ENCODE data around the gene APBA1.
"Not testable (repeated sequence)": the region's sequence is repeated elsewhere in the genome, so short reads cannot be mapped to it uniquely, and the experiment has no call there.

APBA1 gene

DNA sequence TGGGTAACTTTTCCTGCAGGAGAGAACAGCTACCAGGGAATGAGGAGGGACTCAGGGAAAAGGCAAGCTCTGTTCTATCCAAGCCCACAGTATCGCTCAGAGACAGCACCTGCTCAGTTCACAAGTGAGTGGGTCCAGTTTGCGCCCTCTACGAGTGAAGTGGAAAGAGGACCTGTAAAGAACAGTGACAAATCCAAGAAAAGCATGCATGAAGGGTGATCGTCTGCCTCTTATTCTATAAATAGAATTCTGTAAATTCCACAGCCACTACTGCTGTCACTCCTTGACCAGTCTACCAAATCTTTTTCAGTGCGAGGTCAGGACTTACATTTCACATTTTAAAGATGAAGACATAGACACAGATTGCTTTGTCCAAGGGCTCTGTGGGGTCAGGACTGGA, 229.7 kb downstream of the APBA1 start:
- TF ChIP-seq CTCF (IDR thresholded peaks at IDR 0.05; ENCODE audit: low read depth, low read length, poor library complexity, severe bottlenecking) (no peak), EZH2phosphoT487 (IDR thresholded peaks at IDR 0.05; ENCODE audit: borderline replicate concordance, low read length) (no peak)
- H3K36me3 ChIP-seq (ENCODE audit: control insufficient read depth, low read length): no peaks in the 10 kb centered on the region

DNA sequence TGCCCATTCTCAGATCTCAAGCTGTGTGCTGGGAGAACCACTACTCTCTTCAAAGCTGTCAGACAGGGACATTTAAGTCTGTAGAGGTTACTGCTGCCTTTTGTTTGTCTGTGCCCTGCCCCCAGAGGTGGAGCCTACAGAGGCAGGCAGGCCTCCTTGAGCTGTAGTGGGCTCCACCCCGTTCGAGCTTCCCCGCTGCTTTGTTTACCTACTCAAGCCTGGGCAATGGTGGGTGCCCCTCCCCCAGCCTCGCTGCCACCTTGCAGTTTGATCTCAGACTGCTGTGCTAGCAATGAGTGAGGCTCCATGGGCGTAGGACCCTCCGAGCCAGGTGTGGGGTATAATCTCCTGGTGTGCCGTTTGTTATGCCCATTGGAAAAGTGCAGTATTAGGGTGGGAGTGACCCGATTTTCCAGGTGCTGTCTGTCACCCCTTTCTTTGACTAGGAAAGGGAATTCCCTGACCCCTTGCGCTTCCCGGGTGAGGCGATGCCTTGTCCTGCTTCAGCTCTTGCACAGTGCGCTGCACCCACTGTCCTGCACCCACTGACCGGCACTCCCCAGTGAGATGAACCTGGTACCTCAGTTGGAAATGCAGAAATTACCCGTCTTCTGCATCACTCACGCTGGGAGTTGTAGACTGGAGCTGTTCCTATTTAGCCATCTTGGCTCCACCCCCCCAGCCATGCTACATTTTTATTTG, 231.8 kb downstream of the APBA1 start:
- not testable (repeated sequence) for H3K4me3 ChIP-seq (ENCODE audit: low read length); H4K20me1 ChIP-seq (ENCODE audit: control insufficient read depth, insufficient read depth, low read depth, low read length)

More for the DNA sequence above, 229.7 kb downstream of the APBA1 start:
- Histone ChIP-seq H3K27ac (ENCODE audit: low read depth, low read length) (no peak overlapping the region), H3K4me1 (ENCODE audit: control insufficient read depth, low read length) (no peaks in the 10 kb centered on the region), H3F3A (ENCODE audit: control insufficient read depth, insufficient read depth) (no peaks in the 10 kb centered on the region), H3K27me3 (ENCODE audit: control insufficient read depth, low read length) (no peaks in the 10 kb centered on the region), H3K79me2 (ENCODE audit: control insufficient read depth, low read length) (no peaks in the 10 kb centered on the region), H3K9me2 (replicated peaks; ENCODE audit: control insufficient read depth, low read length) (no peaks in the 10 kb centered on the region), H3K9me3 (ENCODE audit: control insufficient read depth, insufficient read depth, low read length) (no peaks in the 10 kb centered on the region), H4K20me1 (ENCODE audit: control insufficient read depth, insufficient read depth, low read depth, low read length) (no peaks in the 10 kb centered on the region), H3K4me3 (ENCODE audit: low read length) (no peak overlapping the region), H3K4me2 (ENCODE audit: low read length) (no peak overlapping the region)

DNA sequence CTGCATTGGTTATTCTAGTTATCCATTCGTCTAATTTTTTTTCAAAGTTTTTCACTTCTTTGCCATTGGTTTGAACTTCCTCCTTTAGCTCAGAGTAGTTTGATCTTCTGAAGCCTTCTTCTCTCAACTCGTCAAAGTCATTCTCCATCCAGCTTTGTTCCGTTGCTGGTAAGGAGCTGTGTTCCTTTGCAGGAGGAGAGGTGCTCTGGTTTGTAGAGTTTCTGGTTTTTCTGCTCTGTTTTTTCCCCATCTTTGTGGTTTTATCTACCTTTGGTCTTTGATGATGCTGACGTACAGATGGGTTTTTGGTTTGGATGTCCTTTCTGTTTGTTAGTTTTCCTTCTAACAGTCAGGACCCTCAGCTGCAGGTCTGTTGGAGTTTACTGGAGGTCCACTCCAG, 232.5 kb downstream of the APBA1 start:
- H3K4me2 ChIP-seq (ENCODE audit: low read length); H4K20me1 ChIP-seq (ENCODE audit: control insufficient read depth, insufficient read depth, low read depth, low read length); H3K27ac ChIP-seq (ENCODE audit: low read depth, low read length); H3F3A ChIP-seq (ENCODE audit: control insufficient read depth, insufficient read depth); H3K79me2 ChIP-seq (ENCODE audit: control insufficient read depth, low read length); H3K9me2 ChIP-seq (replicated peaks; ENCODE audit: control insufficient read depth, low read length); H3K4me1 ChIP-seq (ENCODE audit: control insufficient read depth, low read length); H3K9me3 ChIP-seq (ENCODE audit: control insufficient read depth, insufficient read depth, low read length); H3K27me3 ChIP-seq (ENCODE audit: control insufficient read depth, low read length); H3K36me3 ChIP-seq (ENCODE audit: control insufficient read depth, low read length); H3K4me3 ChIP-seq (ENCODE audit: low read length): not testable (repeated sequence)

More for the DNA sequence above, 231.8 kb downstream of the APBA1 start:
- not testable (repeated sequence) for H3K27me3 ChIP-seq (ENCODE audit: control insufficient read depth, low read length); H3K79me2 ChIP-seq (ENCODE audit: control insufficient read depth, low read length); H3K36me3 ChIP-seq (ENCODE audit: control insufficient read depth, low read length); H3K4me2 ChIP-seq (ENCODE audit: low read length); H3K27ac ChIP-seq (ENCODE audit: low read depth, low read length); H3F3A ChIP-seq (ENCODE audit: control insufficient read depth, insufficient read depth); H3K9me2 ChIP-seq (replicated peaks; ENCODE audit: control insufficient read depth, low read length); H3K9me3 ChIP-seq (ENCODE audit: control insufficient read depth, insufficient read depth, low read length); H3K4me1 ChIP-seq (ENCODE audit: control insufficient read depth, low read length)

DNA sequence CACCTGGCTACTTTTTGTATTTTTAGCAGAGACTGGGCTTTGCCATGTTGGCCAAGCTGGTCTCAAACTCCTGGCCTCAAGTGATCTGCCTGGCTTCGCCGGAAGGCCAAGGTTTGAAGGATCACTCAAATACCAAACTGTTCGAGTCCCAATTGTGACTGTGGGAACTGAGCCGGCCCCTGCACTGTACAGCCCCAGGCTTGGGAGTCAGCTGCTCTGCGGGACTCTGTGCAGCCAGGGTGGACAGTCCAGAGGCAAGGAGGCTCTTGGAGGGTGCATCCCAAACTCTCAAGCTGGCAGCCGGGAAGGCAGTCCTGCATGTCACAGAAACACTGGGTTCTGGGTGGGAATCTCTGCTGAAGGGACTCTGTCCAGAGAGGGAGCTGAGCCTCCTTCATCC, 238.2 kb downstream of the APBA1 start:
- TF ChIP-seq EZH2phosphoT487 (IDR thresholded peaks at IDR 0.05; ENCODE audit: borderline replicate concordance, low read length) (no peak), CTCF (IDR thresholded peaks at IDR 0.05; ENCODE audit: low read depth, low read length, poor library complexity, severe bottlenecking) (no peak)
- Histone ChIP-seq H3K79me2 (ENCODE audit: control insufficient read depth, low read length) (no peaks in the 10 kb centered on the region), H3F3A (ENCODE audit: control insufficient read depth, insufficient read depth) (no peaks in the 10 kb centered on the region), H3K27me3 (ENCODE audit: control insufficient read depth, low read length) (no peaks in the 10 kb centered on the region), H3K36me3 (ENCODE audit: control insufficient read depth, low read length) (no peaks in the 10 kb centered on the region), H3K9me2 (replicated peaks; ENCODE audit: control insufficient read depth, low read length) (no peaks in the 10 kb centered on the region), H3K4me2 (ENCODE audit: low read length) (no peak overlapping the region), H3K4me1 (ENCODE audit: control insufficient read depth, low read length) (no peaks in the 10 kb centered on the region), H3K27ac (ENCODE audit: low read depth, low read length) (no peak overlapping the region), H4K20me1 (ENCODE audit: control insufficient read depth, insufficient read depth, low read depth, low read length) (no peaks in the 10 kb centered on the region), H3K4me3 (ENCODE audit: low read length) (no peak overlapping the region), H3K9me3 (ENCODE audit: control insufficient read depth, insufficient read depth, low read length) (no peaks in the 10 kb centered on the region)
